Erythroblast (primary cell): ENCODE measurements around the gene ETV7.

Experiments used
- GATA1 ChIP-seq: IDR thresholded peaks from 2 replicates; pipeline ENCODE4 v1.6.1; 2011; ENCODE audit warnings: low read depth, mild to moderate bottlenecking, control low read depth, low read length, moderate library complexity
- POLR2A ChIP-seq: IDR thresholded peaks from 2 replicates; pipeline ENCODE4 v1.6.1; 2011; ENCODE audit warnings: mild to moderate bottlenecking, low read length

DNA sequence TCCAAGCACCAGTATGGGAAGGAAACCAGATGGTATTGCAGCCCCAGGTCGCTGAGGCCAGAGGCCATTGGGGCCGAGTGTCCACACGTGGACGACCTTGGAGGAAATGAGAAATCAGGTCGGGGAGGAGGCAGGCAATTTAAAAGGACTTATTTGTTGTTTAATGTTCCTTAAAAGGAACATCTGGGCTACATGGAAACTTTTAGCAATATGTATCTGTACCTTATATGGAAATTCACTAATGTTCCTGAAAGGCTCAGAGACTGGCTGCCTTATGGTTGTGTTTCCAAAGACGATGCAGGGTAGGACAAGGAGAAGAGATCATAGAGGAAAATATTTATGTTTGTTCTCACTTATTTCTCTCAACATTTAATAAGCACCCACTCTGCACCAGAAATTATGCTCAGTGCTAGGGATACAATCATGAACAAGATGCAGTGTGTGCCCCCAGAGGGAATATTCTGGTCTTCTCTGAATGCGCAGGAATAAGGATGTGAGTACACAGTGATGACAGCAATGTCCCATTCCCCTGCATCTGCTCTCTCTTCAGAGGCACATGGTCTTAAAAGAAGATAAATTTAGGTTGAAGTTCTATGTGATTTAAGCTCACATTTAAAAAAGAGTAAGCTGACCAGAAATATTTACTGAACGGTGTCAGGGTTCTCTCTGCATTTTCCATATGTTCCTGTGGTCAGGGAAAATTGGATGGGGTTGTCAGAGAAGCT lies 54.1 kb downstream of the ETV7 start:
- TF ChIP-seq POLR2A (no peak), GATA1 (no peak)
